RKO (cell line): ENCODE data around the gene SLC9A6.
"Not testable (repeated sequence)": the region's sequence is repeated elsewhere in the genome, so short reads cannot be mapped to it uniquely, and the experiment has no call there.

Experiments
- DNase-seq: peaks from one replicate; pipeline ENCODE4 v3.0.0-alpha.2; 2016; ENCODE audit warnings: low spot score

Gene SLC9A6

GRCh38 chrX:136063340-136064079 lies 78.3 kb downstream of the SLC9A6 start:
- DNase-seq = no peak

DNA sequence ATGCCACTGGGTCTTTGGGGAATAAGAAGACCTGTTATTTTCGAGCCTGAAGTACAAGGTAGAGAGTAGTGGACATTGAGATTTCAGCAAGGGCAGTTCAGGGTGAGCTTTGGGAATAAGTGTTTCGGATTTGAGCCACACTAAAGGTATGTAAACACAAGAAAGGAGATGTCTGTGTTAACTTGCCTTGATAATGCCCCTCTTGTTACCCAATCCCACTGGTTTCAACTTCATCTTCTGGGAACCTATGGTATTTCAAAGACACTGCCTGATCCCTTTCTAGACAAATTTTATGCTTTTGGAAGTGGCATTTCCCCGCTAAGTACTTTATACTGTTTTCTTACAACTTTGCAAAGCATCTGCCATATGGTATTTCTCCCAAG lies 79.4 kb downstream of the SLC9A6 start:
- no peak for DNase-seq

DNA sequence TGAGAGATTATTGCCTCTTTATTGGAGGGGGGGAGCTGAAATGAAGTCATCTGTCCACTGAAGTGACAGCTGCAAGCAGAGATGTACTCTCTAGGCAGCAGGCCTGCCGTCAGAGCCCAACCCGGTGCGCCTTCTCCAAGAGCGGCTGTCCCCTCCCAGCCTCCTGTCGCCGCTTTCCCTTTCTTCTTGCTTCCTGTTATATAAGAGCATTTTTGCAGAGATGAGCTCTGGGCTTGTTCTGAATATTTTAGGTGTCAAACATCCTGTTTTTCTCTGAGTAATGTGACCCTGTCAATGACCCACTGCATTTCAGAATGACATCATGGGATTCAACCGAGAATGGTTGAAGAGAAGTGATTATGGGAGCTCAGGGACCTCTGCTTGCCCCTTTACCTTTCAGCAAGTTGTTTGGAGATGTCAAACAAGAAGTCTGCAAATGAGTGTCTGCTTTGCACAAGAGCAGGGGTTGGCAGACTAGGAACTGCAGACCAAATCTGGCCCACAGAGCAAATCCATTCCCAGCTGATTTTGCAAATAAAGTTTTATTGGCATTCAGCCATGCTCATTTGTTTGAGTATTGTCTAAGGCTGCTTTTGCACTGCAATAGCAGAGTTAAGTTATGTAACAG lies 79.9 kb downstream of the SLC9A6 start:
- no peak for DNase-seq

DNA sequence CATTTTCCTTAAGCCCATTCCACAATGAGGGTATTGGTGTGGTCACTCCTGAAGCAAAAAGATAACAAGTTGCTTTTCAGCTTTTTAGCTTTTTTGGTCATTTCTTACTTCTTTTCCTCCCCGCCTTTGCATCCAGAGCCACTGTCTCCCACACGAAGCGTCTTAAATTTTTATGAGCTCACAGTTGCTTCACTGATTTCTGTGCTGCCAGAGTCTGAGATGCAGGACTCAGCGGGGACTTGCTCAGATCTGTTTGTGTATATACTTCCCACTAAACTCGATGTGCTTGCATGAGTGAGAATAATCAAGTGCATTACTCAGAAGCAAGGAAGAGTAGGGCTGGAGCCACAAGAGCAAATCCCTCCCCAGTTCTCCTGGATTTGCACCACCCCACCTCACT lies 81.9 kb downstream of the SLC9A6 start:
- DNase-seq = no peak

DNA sequence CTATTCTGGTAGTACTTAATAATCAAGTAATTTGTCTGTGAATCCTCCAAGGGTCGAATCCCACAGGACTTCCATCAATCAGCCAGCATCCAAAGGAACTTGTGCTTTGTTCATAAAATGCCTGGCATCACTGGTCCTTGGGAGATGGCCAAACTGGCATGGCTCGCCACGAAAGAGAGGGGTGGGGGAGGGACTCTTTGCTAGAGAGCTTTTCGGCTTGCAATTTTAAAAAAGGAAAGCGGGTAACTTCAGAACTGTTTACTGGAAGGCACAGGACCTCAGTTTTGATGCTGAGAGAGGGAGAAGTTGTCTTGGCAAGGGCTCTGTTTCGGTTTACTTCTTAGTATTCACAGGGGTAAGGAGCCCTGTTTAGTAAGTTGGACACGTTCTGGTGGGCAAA lies 82.7 kb downstream of the SLC9A6 start:
- no peak for DNase-seq

DNA sequence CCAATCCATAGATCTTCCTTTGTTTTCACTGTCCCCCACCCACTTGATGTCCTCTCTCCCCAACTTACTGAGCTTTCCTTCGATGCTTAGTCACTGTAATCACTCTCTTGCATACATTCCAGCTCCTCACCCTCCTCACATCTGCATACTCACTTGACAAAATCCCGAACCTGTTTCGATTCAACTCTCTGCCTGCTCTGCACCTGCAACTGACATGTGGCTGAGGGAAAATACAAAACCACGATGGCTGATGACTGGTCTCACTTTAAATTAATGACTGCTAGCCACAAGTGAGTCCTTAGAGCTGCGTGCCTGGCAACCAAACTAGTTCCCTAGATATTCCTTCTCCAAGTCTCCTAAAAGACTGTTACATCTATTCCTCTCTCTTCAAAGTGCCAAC lies 91.7 kb downstream of the SLC9A6 start:
- DNase-seq = no peak

- no peak for DNase-seq
These were observed 95.5 kb downstream of the SLC9A6 start for GRCh38 chrX:136080766-136081165.

- no peak for DNase-seq
These were observed 101.3 kb downstream of the SLC9A6 start for GRCh38 chrX:136086521-136086920.

DNA sequence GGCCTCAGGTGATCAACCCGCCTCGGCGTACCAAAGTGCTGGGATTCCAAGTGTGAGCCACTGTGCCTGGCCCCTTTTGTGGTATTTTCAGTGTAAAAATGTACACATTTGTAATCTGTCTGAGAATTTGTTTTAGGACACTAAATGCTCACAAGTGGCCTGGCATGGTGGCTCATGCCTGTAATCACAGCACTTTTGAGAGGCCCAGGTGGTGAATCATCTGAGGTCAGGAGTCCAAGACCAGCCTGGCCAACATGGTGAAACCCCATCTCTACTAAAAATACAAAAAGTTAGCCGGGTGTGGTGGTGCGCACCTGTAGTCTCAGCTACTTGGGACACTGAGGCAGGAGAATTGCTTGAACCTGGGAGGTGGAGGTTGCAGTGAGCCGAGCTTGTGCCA lies 106.7 kb downstream of the SLC9A6 start:
- DNase-seq = not testable (repeated sequence)

DNA sequence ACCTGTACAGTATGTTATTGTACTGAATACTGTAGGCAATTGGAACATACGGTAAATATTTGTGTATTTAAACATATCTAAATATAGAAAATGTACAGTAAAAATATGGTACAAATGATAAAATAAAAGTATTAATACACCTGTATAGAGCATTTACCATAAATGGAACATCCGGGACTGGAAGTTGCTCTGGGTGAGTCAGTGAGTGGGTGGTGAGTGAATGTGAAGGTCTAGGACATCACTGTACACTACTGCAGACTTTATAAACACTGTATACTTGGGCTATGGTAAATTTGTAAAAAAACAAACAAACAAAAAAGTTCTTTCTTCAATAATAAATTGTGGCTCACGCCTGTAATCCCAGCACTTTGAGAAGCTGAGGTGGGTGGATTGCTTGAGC lies 109.7 kb downstream of the SLC9A6 start:
- DNase-seq = no peak
